ENCODE measurements around the gene CIP2A. TPM values are rescaled to one million over a fixed set of nuclear protein-coding genes. Genes with fewer than 3 reads are reported as not detected.
"Not testable (repeated sequence)": the region's sequence is repeated elsewhere in the genome, so short reads cannot be mapped to it uniquely, and the experiment has no call there.

The CIP2A gene
- total RNA-seq = 11.3 and 13.1 TPM in 2 replicates

DNA sequence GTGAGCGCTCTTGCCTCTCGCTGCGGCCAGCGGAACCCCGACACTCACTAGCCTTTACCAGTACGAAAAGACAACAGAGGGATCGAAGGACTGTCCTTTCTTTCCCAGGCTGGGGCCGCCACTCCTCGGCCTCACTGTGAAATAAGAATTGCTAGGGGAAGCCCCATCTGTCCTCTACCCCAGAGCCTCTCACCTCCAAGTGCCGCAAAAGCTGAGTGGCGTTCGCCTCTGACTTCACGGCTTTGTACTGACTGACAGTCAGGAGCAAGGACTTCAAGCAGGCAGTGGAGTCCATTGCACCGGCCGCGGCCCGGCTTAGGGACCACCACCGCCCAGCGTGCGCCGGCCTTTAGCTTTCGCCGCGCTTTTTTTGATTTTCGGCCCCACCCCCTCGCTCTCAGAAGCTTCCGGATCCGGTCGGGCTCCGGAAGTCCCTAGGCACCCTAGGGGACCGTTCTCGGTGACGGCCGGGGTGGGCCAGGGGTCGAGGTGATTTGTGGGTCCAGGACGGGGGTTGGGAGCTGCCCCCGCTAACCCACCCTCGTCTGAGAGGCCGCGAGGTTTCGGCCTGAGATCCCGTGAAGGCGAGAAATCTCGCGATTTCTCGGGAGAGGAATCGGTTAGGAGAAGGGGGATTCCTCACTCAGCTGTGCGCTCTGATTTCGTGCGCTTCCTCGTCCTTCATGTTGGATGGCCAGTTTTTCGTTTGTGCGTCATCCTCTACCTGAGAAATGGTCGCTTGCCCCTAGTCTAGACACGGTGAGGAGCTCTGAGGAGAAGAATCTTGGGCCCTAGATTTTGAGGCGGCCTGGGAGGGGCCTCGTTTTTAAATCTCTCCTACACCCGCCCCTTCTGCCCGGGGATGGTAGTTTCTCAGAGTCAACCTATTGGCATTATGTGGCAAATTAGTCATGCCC is at the start of gene CIP2A, which contains the start of gene DZIP3:
Gene CIP2A (minus strand): TSS at position 358 of the 917 bp plus-strand sequence. CDS start 63 bp downstream, at position 295.
Gene DZIP3 (plus strand): TSS at position 642 of the 917 bp plus-strand sequence. CDS start 15,685 bp downstream, outside the sequence.
- H3K9me3 Mint-ChIP-seq = no peaks in the 10 kb centered on the region
- H3K27me3 Mint-ChIP-seq = no peaks in the 10 kb centered on the region
- CTCF ChIA-PET = interaction anchor here (1.0 to 4.1 kb wide), 5 partner anchors 9 to 80 kb away, joined by 3 to 12 read pairs (median 4); no protein-coding TSS in a partner anchor
- peaks cover 15% of the 10 kb centered on the region for H3K36me3 Mint-ChIP-seq (ENCODE audit: low read depth)
- peaks cover 33% of the 10 kb centered on the region for H3K4me1 Mint-ChIP-seq
- H3K27ac Mint-ChIP-seq = peak within 1 kb of the TSS; percentile 100
- intact Hi-C loops (cut with micrococcal nuclease) = loop anchor here (1.0 to 2.0 kb wide), 6 partner anchors 13 to 1159 kb away; partner anchors contain the start of genes BBX and IFT57
- peak within 1 kb of the TSS; percentile 97 for H3K4me3 Mint-ChIP-seq
- POLR2A ChIA-PET = interaction anchor here (0.6 to 5.7 kb wide), 15 partner anchors 12 to 1158 kb away, joined by 3 to 96 read pairs (median 5); partner anchors contain the start of genes BBX and IFT57
- TF ChIP-seq, protein P1, sequence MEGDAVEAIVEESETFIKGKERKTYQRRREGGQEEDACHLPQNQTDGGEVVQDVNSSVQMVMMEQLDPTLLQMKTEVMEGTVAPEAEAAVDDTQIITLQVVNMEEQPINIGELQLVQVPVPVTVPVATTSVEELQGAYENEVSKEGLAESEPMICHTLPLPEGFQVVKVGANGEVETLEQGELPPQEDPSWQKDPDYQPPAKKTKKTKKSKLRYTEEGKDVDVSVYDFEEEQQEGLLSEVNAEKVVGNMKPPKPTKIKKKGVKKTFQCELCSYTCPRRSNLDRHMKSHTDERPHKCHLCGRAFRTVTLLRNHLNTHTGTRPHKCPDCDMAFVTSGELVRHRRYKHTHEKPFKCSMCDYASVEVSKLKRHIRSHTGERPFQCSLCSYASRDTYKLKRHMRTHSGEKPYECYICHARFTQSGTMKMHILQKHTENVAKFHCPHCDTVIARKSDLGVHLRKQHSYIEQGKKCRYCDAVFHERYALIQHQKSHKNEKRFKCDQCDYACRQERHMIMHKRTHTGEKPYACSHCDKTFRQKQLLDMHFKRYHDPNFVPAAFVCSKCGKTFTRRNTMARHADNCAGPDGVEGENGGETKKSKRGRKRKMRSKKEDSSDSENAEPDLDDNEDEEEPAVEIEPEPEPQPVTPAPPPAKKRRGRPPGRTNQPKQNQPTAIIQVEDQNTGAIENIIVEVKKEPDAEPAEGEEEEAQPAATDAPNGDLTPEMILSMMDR (IDR thresholded peaks at IDR 0.05) = no peak
- DNase-seq (peak; percentile 85), ATAC-seq (ENCODE audit: low read depth) (peak; percentile 92)

DNA sequence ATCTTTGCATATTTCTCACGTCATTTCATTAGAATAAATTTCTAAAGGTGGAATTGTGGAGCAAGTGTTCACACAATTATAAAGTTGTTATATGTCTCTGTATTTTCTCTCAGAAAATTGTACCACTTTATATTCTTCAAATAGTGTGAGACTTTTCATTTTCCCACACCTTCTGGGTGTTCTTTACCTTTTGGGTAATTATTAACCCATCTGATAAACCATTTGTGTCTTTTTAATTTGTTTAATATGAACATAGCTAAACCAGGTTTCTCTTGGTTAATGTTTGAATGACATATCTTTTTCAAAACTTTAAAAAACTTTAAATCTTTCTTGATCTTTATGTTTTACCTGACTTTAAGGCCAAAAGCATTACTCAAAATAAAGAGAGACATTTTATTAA is 40.7 kb upstream of the CIP2A start:
- Mint-ChIP-seq H3K9me3 (no peaks in the 10 kb centered on the region), H3K4me3 (no peak overlapping the region), H3K4me1 (peaks cover 3% of the 10 kb centered on the region), H3K36me3 (ENCODE audit: low read depth) (peaks cover 22% of the 10 kb centered on the region), H3K27ac (no peak overlapping the region), H3K27me3 (no peaks in the 10 kb centered on the region)
- no peak for ATAC-seq (ENCODE audit: low read depth)
- no peak for DNase-seq
- POLR2A ChIA-PET = no interaction called here
- intact Hi-C loops (cut with micrococcal nuclease) = no loop called here
- CTCF ChIA-PET = no interaction called here
- TF ChIP-seq, protein P1 (IDR thresholded peaks at IDR 0.05) = no peak

DNA sequence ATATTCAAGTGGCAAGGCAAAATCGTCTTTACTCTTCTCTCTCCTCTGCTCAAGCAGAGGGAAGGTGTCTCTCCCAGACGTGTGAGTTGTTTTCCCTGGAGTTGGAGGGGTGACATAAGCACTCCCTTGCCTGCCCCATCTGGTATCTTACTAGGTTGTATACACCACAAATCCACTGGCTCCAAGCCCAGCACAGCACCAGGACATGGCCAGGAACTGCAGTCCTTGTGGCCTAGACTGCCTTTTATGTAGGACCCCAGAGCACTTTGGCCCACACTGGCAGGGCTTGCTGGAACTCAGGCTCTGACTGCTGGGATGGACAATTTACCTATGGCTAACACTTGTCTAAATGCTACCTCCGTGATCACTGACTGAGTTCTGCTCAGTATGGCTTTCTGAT is 34.3 kb upstream of the CIP2A start:
- ATAC-seq (ENCODE audit: low read depth) (no peak), DNase-seq (no peak)
- TF ChIP-seq, protein P1 (IDR thresholded peaks at IDR 0.05) = no peak
- POLR2A ChIA-PET = no interaction called here
- Mint-ChIP-seq H3K4me3 (no peak overlapping the region), H3K36me3 (ENCODE audit: low read depth) (peaks cover 15% of the 10 kb centered on the region), H3K27ac (no peak overlapping the region), H3K4me1 (no peaks in the 10 kb centered on the region), H3K9me3 (peaks cover 3% of the 10 kb centered on the region), H3K27me3 (no peaks in the 10 kb centered on the region)
- intact Hi-C loops (cut with micrococcal nuclease) = no loop called here
- CTCF ChIA-PET = no interaction called here

DNA sequence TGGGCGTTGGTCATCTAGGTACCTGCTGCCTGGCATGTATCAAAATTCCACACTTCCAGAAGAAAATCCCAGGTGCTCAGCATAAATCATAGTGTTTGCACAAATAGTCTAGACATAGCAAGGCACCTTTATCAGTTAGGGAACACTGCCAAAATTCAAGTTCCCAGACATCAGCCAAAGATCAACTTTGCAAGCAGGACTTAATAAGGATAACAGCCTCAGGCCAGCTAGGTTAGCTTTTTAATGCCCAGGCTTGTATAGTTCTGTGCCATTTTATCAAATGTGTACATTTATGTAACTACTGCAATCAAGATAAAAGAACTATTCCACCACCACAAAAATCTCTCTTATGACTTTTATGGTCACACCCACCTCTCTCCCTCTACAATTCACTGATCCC is 31.0 kb upstream of the CIP2A start:
- POLR2A ChIA-PET = no interaction called here
- ATAC-seq (ENCODE audit: low read depth) (no peak), DNase-seq (no peak)
- Mint-ChIP-seq H3K27me3 (no peaks in the 10 kb centered on the region), H3K27ac (no peak overlapping the region), H3K36me3 (ENCODE audit: low read depth) (peaks cover 14% of the 10 kb centered on the region), H3K4me1 (no peaks in the 10 kb centered on the region), H3K4me3 (no peak overlapping the region), H3K9me3 (peaks cover 3% of the 10 kb centered on the region)
- intact Hi-C loops (cut with micrococcal nuclease) = no loop called here
- CTCF ChIA-PET = no interaction called here
- TF ChIP-seq, protein P1 (IDR thresholded peaks at IDR 0.05) = no peak

DNA sequence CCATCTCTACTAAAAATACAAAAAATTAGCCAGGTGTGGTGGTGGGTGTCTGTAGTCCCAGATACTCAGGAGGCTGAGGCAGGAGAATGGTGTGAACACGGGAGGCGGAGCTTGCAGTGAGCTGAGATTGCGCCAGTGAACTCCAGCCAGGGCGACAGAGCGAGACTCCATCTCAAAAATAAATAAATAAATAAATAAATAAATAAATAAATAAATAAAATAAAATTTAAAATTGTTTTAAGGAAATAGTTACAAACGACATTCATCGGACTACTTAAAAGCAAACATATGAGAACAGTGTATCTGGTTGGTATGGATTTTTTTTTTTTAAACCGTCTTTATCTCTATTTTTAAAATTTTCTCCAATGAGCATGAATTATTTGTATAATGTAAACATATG is 26.9 kb upstream of the CIP2A start:
- CTCF ChIA-PET; DNase-seq; H3K4me1 Mint-ChIP-seq; intact Hi-C loops (cut with micrococcal nuclease); H3K27me3 Mint-ChIP-seq; ATAC-seq (ENCODE audit: low read depth); H3K4me3 Mint-ChIP-seq; POLR2A ChIA-PET; H3K9me3 Mint-ChIP-seq; H3K27ac Mint-ChIP-seq: not testable (repeated sequence)
- peaks cover 25% of the 10 kb centered on the region for H3K36me3 Mint-ChIP-seq (ENCODE audit: low read depth)

All from activated B cell treated with CpG ODN at 0.5 μM for 24 hours (primary cell).